Lower lobe of right lung (tissue), 2 donors: Measurements from ENCODE around the gene B4GALT3. TPM values are rescaled to one million over a fixed set of nuclear protein-coding genes. Genes with fewer than 3 reads are reported as not detected.

Experiments
- ATAC-seq, 2 donors: fragments of 200-7000 bp; cut with Tn5 transposase; one replicate each; pipeline ENCODE4 v1.9.1; 2020 to 2022; ENCODE audit warnings: mild to moderate bottlenecking in 2 of 2, moderate library complexity in 2 of 2
- DNase-seq: peaks from one replicate; pipeline ENCODE4 v3.0.0-alpha.2; 2020
- H3K27ac ChIP-seq: fragments of 200-600 bp; one replicate; pipeline ENCODE4 v1.8.0; 2022
- H3K27me3 ChIP-seq: fragments of 200-600 bp; one replicate; pipeline ENCODE4 v1.8.0; 2022; ENCODE audit warnings: low read depth
- H3K36me3 ChIP-seq: fragments of 200-600 bp; one replicate; pipeline ENCODE4 v1.8.0; 2022; ENCODE audit warnings: mild to moderate bottlenecking
- H3K4me1 ChIP-seq: fragments of 200-600 bp; one replicate; pipeline ENCODE4 v1.8.0; 2022
- H3K4me3 ChIP-seq: fragments of 200-600 bp; one replicate; pipeline ENCODE4 v1.8.0; 2022; ENCODE audit warnings: mild to moderate bottlenecking
- H3K9me3 ChIP-seq: fragments of 200-600 bp; one replicate; pipeline ENCODE4 v1.8.0; 2022
- intact Hi-C: fragments of 100-400 bp; cut with DNase I; formaldehyde crosslinking; loops from one replicate; pipeline ENCODE4 v1.11.0; 2022
- total RNA-seq: library from RNA; stranded (reverse); fragmentation: NEBNext Ultra II Directional; extraction: Animal tissue kit (Norgen Biotek cat#: 25700); gene quantifications from one replicate; pipeline ENCODE4 v1.2.1, GENCODE V29; 2021
- TF ChIP-seq, protein P1 (sequence below): fragments of 200-600 bp; IDR thresholded peaks from one replicate; pipeline ENCODE4 v1.8.0; 2022; ENCODE audit warnings: antibody characterized with exemption, mild to moderate bottlenecking
- donor health status: DM: no; HTN: yes; CAD: no; lungs with severe emphysema.

B4GALT3 gene
- total RNA-seq, 1 donor from 2014 or later: 29.6 TPM

DNA sequence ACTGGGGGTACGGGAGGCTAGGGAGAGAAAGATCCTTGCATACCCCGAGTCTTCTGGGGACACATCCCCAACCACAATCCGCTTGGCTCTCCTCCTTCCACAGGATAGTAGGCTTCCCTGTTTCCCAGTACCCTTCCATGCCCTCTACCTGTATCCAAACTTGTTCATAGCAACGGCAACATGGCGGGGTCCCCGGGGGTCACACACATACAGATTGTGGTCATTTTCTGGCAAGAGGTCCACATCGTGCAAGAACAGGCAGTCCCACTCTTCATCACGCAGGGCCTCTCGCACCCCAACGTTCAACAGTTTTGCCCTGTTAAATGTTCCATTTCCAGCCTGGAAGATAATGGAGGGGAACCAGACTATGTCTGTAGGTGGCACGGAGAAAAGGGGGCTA lies 3.6 kb downstream of the B4GALT3 start:
- Histone ChIP-seq H3K4me1 (peaks cover 38% of the 10 kb centered on the region), H3K36me3 (peaks cover 72% of the 10 kb centered on the region), H3K9me3 (no peaks in the 10 kb centered on the region), H3K27me3 (no peaks in the 10 kb centered on the region), H3K4me3 (no peak overlapping the region), H3K27ac (peak overlapping the region; percentile 5)
- ATAC-seq: no peak
- TF ChIP-seq, protein P1, sequence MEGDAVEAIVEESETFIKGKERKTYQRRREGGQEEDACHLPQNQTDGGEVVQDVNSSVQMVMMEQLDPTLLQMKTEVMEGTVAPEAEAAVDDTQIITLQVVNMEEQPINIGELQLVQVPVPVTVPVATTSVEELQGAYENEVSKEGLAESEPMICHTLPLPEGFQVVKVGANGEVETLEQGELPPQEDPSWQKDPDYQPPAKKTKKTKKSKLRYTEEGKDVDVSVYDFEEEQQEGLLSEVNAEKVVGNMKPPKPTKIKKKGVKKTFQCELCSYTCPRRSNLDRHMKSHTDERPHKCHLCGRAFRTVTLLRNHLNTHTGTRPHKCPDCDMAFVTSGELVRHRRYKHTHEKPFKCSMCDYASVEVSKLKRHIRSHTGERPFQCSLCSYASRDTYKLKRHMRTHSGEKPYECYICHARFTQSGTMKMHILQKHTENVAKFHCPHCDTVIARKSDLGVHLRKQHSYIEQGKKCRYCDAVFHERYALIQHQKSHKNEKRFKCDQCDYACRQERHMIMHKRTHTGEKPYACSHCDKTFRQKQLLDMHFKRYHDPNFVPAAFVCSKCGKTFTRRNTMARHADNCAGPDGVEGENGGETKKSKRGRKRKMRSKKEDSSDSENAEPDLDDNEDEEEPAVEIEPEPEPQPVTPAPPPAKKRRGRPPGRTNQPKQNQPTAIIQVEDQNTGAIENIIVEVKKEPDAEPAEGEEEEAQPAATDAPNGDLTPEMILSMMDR: no peak
- no peak for DNase-seq
- intact Hi-C loops: no loop called here

DNA sequence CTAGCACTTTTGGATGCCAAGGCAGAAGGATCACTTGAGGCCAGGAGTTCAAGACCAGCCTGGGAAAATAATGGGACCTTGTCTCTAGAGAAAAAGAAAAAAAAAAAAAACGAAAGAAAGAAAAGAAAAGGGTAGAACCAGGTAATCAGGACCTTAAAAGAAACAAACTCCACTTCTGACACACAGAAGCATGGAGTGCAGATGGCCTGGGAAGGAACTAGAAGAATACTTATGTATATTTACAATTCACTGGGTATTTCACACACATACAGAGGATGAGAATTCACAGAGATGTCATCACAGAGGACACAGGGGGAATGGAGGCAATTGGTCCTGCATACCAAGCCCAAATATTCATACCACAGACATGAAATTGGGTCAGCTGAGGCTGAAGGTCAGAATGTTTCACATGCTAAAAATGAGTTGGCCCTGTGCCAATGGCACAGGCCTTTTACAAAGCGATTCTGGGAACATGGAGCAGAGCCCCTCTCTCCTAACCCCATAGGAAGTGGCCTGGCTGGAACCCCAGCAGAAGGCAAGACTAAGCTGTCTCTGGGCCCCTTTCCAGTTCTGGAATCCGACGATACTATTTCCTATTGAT lies 4.4 kb downstream of the B4GALT3 start:
- TF ChIP-seq, protein P1: no peak
- ATAC-seq (no peak), DNase-seq (no peak)
- Histone ChIP-seq H3K36me3 (peaks cover 72% of the 10 kb centered on the region), H3K9me3 (no peaks in the 10 kb centered on the region), H3K27ac (peak overlapping the region; percentile 5), H3K27me3 (no peaks in the 10 kb centered on the region), H3K4me1 (peaks cover 34% of the 10 kb centered on the region), H3K4me3 (no peak overlapping the region)
- intact Hi-C loops: no loop called here

DNA sequence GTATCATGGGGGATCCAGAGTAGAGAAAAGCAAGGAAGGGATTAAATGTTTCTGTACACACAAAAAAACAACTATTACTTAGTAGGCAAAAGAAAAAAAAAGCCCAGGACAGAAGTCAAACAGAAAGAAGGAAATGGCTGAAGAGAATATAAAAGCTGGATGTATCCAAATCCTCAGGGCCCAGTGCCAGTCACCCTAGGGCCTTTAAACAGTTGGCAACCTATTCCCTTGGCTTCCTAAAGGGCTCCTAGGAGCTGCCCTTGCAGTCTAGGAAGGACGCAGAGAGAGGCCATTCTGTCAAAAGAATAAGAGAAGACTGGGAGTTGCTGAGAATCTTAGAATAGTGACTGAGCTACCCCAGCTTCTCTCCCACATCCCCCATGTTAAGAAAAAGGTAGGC lies 5.0 kb downstream of the B4GALT3 start:
- TF ChIP-seq, protein P1: no peak
- Histone ChIP-seq H3K9me3 (no peaks in the 10 kb centered on the region), H3K4me1 (peaks cover 35% of the 10 kb centered on the region), H3K27ac (no peak overlapping the region), H3K36me3 (peaks cover 72% of the 10 kb centered on the region), H3K27me3 (no peaks in the 10 kb centered on the region), H3K4me3 (no peak overlapping the region)
- intact Hi-C loops: no loop called here
- DNase-seq (no peak), ATAC-seq (no peak)

DNA sequence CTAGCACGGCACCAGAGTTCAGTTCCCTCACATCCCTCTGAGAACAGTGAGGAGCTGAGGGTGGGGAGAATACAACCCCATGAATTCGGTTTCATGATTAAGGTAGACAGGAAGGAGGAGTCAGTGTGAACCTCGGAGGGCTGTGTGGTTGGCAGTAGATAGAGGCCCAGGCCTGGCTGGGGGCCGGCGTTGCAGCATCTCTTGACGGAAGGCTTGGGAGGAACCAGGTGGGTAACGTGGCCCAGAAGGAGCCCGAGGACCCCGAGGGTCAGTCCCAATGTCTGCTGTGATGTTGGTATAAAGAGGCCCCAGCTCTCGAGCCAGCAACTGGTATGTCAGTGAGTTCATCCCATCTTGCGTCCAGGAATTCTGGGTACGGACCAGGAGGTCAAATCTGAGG lies 5.6 kb downstream of the B4GALT3 start:
- H3K36me3 ChIP-seq: peaks cover 72% of the 10 kb centered on the region
- peaks cover 41% of the 10 kb centered on the region for H3K4me1 ChIP-seq
- TF ChIP-seq, protein P1: no peak
- H3K27ac ChIP-seq: no peak overlapping the region
- no peaks in the 10 kb centered on the region for H3K27me3 ChIP-seq
- H3K9me3 ChIP-seq: no peaks in the 10 kb centered on the region
- H3K4me3 ChIP-seq: no peak overlapping the region
- DNase-seq (no peak), ATAC-seq (no peak)
- intact Hi-C loops: no loop called here

DNA sequence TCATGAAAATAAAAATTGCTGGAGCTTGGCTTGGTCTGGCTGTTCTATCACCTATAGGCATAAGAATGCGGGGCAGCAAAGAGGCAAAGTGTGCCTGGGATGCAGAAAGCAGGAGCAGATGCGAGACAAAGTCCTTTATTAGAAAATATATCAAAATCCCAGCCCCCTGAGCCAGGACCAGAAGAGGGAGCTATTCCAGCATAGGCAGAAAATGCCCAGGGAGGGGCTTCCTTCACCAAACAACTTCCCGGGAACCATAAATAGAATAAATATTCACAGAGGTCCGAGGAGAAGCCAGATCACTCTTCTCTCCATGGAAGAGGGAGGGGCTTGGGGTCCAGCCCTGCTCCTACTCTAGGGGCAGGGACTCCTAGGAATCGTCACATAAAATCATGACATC lies 6.1 kb downstream of the B4GALT3 start:
- H3K36me3 ChIP-seq: peaks cover 72% of the 10 kb centered on the region
- intact Hi-C loops: no loop called here
- DNase-seq: no peak
- no peak for ATAC-seq
- H3K9me3 ChIP-seq: no peaks in the 10 kb centered on the region
- peaks cover 36% of the 10 kb centered on the region for H3K4me1 ChIP-seq
- TF ChIP-seq, protein P1: no peak
- no peaks in the 10 kb centered on the region for H3K27me3 ChIP-seq
- H3K4me3 ChIP-seq: no peak overlapping the region
- H3K27ac ChIP-seq: no peak overlapping the region
